ENCODE data around the gene DHRS1. TPM values are rescaled to one million over a fixed set of nuclear protein-coding genes. Genes with fewer than 3 reads are reported as not detected.

Gene DHRS1
- total RNA-seq, 1 donor from 2014 or later = 27.7 TPM

GRCh38 chr14:24311837-24312615 is 12.4 kb upstream of the DHRS1 start:
- ATAC-seq (peak; percentile 3), DNase-seq (ENCODE audit: low spot score) (no peak)
- intact Hi-C loops (cut with DNase I) = no loop called here

GRCh38 chr14:24310646-24311604 is 11.3 kb upstream of the DHRS1 start, which contains the start of gene LTB4R:
LTB4R (plus strand) TSS chr14:24311502; CDS start chr14:24315652, 4,150 bp downstream.
- peak; percentile 80 for DNase-seq (ENCODE audit: low spot score)
- peak; percentile 67 for ATAC-seq
- intact Hi-C loops (cut with DNase I) = no loop called here

GRCh38 chr14:24310265-24310645 is 10.7 kb upstream of the DHRS1 start:
- DNase-seq (ENCODE audit: low spot score) (no peak), ATAC-seq (no peak)
- intact Hi-C loops (cut with DNase I) = no loop called here

- DNase-seq (ENCODE audit: low spot score) = no peak
- ATAC-seq = no peak
- intact Hi-C loops (cut with DNase I) = no loop called here
Observed at GRCh38 chr14:24309538-24310264, 10.1 kb upstream of the DHRS1 start, which contains the start of gene LTB4R2. LTB4R2 (plus strand) TSS chr14:24310140; CDS start chr14:24310665, 525 bp downstream.

GRCh38 chr14:24308342-24309124 is 9.0 kb upstream of the DHRS1 start:
- intact Hi-C loops (cut with DNase I) = no loop called here
- DNase-seq (ENCODE audit: low spot score) = no peak
- no peak for ATAC-seq

- peak; percentile 51 for ATAC-seq
- DNase-seq (ENCODE audit: low spot score) = peak; percentile 75
- intact Hi-C loops (cut with DNase I) = no loop called here
Observed at GRCh38 chr14:24307575-24308341, 8.2 kb upstream of the DHRS1 start, which contains the start of gene CIDEB. CIDEB (minus strand) TSS chr14:24307977; CDS start chr14:24307858, 119 bp downstream.

- intact Hi-C loops (cut with DNase I) = no loop called here
- ATAC-seq (no peak), DNase-seq (ENCODE audit: low spot score) (no peak)
Observed at GRCh38 chr14:24307156-24307574, 7.6 kb upstream of the DHRS1 start.

GRCh38 chr14:24304019-24304387 is 4.4 kb upstream of the DHRS1 start:
- no peak for ATAC-seq
- intact Hi-C loops (cut with DNase I) = no loop called here
- DNase-seq (ENCODE audit: low spot score) = no peak

- intact Hi-C loops (cut with DNase I) = no loop called here
- ATAC-seq (no peak), DNase-seq (ENCODE audit: low spot score) (no peak)
Observed at GRCh38 chr14:24300326-24300980, 873 bp upstream of the DHRS1 start.

- intact Hi-C loops (cut with DNase I) = loop anchor here (5.0 kb wide), 1 partner anchor 57 kb away; the partner anchor contains the start of gene TINF2
- ATAC-seq (peak; percentile 16), DNase-seq (ENCODE audit: low spot score) (no peak)
Observed at GRCh38 chr14:24298892-24299254, 707 bp downstream of the DHRS1 start.

- ATAC-seq = no peak
- intact Hi-C loops (cut with DNase I) = loop anchor here (5.0 kb wide), 1 partner anchor 55 kb away; the partner anchor contains the start of gene TINF2
- no peak for DNase-seq (ENCODE audit: low spot score)
Observed at GRCh38 chr14:24297190-24297964, 2.2 kb downstream of the DHRS1 start.

GRCh38 chr14:24296341-24297157 is 3.0 kb downstream of the DHRS1 start:
- intact Hi-C loops (cut with DNase I) = loop anchor here (5.0 kb wide), 1 partner anchor 54 kb away; the partner anchor contains the start of gene TINF2
- peak; percentile 66 for ATAC-seq
- peak; percentile 74 for DNase-seq (ENCODE audit: low spot score)

GRCh38 chr14:24293525-24293924 is 6.1 kb downstream of the DHRS1 start:
- DNase-seq (ENCODE audit: low spot score) (no peak), ATAC-seq (no peak)
- intact Hi-C loops (cut with DNase I) = no loop called here

GRCh38 chr14:24292118-24292807 is 7.3 kb downstream of the DHRS1 start:
- ATAC-seq = no peak
- no peak for DNase-seq (ENCODE audit: low spot score)
- intact Hi-C loops (cut with DNase I) = no loop called here
